Stimulated activated CD4-positive, alpha-beta T cell treated with anti-CD3 and anti-CD28 coated beads, TNF-alpha, amount 100 ng/mL, for 4 hours (primary cell): ENCODE data around the gene ZNF777.
"Not testable (repeated sequence)": the region's sequence is repeated elsewhere in the genome, so short reads cannot be mapped to it uniquely, and the experiment has no call there.

Source experiments
- DNase-seq, 3 experiments: peaks; one replicate each; pipeline ENCODE4 v3.0.0-alpha.2; 2020; ENCODE audit warnings: low read depth in 3 of 3

ZNF777 gene

DNA sequence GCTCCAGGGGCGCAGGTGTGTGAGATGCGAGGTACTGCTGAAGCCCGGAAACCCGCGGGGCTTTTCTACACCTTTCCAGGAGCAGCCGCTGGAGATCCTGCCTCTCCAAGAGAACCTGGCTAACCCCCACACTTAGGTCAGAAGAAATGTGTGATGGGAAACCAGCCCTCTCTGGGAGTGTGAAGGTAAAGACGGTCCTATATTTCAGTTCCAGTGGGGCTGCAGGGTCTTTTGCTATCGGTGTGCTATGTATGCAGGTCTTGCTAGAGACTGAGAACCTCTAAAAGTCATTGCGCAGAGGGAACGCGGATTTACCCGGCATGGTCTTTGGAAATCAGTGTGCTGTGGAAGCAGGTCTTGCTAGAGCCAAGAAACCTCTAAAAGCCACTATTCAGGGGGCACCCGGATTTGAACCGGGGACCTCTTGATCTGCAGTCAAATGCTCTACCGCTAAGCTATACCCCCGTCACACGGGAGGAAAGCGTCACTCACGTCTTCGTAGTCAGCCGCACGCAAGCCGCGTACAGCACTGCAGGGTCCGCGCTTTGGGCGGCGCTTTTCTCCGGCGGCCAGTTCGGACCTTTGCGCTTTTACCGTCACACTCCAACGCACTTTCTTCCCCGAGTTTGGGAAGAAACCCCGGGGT lies 46.0 kb downstream of the ZNF777 start:
- peak in 2 of 3 experiments; percentile 39 to 41 for DNase-seq

DNA sequence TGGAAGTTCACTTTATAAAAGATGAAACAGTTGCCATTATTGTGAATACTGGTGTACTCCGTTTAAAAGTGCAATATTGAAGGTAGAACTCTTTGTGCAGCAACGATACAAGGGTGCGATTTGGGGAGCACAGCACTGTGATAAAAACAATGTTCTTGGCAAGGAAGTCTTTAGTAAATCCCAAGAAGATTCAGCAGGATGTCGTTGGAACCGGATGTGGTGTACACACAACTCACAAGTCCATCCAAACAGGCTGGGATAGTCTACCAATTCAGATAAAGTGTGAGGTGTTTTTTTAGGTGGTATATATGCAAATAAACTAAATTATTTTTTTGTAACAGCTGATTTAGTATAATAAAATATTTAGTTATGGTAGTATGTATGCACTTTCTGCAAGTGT lies 46.7 kb downstream of the ZNF777 start:
- no peak for DNase-seq

DNA sequence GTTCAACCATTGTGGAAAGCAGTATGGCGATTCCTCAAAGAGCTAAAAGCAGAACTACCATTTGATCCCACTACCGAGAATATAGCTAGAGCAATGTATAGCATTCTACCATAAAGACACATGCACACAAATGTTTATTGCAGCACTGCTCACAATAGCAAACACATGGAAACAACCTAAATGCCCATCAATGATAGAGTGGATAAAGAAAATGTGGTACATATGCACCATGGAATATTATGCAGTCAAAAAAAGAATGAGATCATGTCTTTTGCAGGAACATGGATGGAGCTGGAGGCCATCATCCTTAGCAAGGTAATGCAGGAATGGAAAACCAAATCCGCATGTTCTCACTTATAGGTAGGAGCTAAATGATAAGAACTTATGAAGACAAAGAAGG lies 47.8 kb downstream of the ZNF777 start:
- DNase-seq = not testable (repeated sequence)

DNA sequence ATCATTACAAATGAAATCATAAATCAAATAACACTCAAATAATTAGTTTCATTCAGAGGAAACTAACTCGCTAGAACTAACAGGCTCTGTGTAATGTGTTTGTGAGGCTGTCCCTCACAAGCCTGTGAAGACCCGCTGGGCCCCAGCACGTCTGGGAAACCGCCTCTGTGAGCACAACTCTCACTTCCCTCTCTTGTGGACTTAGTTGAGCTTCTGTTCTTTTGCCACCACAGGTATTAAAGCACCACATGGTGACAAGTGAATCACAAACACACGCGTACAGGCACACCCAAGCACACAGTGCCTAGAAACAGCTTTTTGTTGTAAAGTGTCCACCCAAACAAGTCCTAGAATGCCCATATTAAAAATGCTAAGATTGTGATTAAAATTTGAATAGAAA lies 51.0 kb downstream of the ZNF777 start:
- DNase-seq = no peak

DNA sequence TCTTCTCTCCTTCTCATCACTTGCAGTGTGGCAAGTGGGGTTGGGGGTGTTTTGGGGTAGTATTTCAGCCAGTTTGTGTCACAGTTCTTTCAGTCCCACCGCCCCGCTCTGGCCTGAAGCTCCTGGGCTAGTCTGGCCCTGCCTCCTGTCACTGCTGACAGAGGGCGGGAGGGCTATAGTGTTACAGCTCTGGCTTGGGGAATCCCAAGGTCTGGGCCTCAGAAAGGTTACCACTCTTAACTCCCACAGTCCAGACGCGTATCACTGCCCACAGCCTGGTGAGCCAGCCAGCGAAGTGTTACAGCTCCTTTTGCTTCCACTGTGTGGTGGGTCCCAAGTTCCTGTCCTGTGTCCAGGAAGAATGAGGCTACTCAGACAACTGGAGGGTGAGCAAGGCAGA lies 56.0 kb downstream of the ZNF777 start:
- DNase-seq = no peak

DNA sequence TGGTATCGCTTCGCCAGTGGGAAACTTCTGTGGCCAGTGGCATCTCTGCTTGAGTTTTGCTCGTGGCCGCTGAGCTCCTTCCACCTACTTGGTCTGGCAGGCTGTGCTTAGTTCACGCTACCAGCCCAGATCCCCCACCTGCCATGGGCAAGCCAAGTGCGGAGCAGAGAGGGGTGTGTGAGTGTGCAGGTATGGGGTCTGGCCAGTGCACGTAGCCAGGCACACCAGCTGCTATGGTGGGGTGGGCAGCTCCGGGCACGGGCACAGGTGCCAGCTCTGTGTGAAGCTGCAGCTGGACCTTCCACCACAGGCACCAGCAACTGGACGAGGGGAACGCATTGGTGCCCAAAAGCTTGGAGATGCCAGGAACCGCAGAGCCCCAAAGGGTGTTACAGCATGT lies 56.5 kb downstream of the ZNF777 start:
- DNase-seq = no peak

DNA sequence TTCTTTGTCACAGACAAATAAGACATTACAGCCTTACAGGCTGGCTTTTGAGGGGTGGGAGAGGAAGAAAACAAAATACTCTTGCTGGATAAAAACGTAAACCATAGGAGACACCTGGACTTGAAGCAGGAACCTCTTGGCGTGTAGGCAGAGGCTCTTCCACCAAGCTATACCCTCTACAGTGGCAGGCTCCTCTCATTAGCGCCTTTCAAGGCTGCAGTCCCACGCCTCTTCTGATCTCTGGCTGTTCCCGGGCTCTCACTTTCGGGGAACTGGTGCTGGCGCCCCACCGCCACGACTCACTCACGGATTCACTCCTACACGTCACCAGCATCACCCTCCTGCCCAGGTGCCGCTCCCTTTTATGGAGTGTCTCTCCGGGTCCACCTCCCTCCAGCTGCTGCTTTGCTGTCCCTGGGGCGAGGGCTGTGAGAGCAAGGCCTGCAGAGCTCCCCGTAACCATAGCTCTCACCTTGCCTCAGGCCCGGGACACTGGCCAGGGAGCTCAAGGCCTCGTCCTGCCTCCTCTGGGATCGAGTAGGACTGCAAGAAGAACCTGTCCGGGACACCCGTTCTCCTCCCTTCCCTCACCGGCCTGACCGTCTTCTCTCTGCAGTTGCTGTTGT lies 62.6 kb downstream of the ZNF777 start:
- DNase-seq = no peak

DNA sequence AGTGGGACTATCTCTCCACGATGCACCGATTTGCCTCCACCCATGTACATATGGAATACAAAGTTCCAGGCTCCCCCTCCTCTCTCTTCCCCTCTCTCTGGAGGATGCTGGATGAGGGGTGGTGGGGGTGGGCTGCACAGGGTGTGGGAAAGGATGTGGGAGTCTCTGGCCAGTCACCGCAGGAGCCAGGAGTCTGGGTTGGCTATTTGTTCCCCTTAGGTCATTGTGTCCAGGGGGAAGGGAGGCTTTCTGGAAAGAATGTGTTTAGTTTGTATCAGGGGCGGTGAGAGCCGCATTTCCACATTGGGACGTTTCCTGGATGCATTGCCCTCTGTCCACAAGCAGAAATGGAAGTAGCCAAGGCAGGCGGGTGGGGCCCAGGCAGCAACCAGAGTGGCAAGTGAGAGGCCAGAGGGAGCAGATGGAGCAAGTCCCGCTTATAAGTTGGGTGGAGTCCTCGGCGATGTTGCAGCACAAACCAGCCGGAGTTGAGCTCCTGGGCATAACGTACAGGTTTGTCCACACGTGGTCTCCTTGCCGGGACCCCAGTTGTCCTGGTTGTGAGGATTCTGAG lies 63.3 kb downstream of the ZNF777 start:
- DNase-seq = no peak

DNA sequence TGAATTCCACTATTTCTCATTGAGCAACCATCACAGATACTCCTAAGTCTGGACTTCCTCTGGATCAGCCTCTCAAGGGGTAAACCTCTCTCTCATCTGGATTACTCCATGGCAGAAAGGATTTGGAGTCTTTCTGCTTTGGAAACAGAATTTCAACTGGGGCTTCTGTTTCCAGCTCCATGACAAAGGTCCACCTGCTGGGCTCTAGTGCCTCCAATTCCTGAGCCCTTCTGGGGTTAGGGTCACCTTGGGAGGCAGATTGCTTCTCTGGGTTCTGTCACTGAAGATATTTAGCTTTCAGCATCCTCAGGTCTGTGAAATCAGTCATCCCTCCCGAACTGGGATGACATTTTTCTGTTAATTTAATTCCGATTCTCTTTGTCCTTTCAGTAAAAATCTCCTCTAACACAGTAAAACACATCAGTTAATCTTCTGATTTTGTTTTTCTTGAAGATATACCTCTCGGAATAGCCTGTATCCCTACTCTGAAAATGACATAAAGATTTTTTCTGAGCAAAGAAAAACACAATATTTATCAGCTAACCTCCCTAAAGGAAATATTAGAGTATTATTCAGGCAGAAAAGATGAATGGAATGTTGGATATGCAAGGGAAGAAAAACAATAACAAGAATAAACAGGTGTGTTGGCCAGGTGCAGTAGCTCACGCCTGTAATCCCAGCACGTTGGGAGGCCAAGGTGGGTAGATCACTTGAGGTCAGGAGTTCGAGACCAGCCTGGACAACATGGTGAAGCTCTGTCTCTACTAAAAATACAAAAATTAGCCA lies 72.1 kb downstream of the ZNF777 start:
- not testable (repeated sequence) for DNase-seq

DNA sequence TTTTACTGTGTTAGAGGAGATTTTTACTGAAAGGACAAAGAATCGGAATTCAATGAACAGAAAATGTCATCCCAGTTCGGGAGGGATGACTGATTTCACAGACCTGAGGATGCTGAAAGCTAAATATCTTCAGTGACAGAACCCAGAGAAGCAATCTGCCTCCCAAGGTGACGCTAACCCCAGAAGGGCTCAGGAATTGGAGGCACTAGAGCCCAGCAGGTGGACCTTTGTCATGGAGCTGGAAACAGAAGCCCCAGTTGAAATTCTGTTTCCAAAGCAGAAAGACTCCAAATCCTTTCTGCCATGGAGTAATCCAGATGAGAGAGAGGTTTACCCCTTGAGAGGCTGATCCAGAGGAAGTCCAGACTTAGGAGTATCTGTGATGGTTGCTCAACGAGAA lies 74.3 kb downstream of the ZNF777 start:
- not testable (repeated sequence) for DNase-seq

DNA sequence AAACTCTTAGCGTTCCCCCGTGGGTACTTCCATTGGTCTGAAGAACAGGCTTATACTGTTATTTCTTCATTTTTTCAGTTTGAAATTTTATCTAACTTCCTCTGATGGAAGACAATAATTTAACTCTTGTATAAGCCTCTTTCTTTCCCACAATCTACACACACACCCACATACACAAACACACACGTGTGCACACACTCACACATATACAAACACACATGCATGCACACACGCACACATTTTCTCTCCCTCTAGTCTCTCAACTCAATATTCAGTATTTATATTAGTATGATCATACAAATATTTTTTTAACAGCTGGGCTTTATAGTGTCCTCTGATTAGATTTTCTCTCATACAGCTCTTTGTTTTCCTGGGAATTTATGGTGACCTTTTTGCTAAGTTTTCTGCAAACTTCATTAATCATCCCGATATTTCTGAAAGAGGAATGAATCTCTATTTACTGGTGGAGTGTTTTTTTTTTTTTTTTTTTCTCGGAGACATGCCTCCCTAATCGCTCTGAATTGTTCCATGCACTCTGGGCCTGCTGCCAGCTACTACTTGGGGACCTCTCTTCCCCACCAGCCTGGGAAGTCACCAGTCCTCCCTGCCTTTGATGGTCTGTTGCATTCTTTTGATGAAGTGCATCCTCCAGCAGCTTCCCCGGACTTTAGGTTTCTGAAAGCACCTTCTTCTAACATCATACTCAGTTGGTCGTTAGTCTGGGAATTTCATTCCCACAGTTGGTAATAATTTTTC lies 75.5 kb downstream of the ZNF777 start:
- no peak for DNase-seq
